ENCODE data around the gene DBNDD2.

The DBNDD2 gene

DNA sequence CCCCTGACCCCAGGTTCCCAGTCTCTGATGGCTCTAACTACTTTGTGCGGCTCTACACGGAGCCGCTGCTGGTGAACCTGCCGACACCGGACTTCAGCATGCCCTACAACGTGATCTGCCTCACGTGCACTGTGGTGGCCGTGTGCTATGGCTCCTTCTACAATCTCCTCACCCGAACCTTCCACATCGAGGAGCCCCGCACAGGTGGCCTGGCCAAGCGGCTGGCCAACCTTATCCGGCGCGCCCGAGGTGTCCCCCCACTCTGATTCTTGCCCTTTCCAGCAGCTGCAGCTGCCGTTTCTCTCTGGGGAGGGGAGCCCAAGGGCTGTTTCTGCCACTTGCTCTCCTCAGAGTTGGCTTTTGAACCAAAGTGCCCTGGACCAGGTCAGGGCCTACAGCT is 17.5 kb downstream of the DBNDD2 start:
- Histone ChIP-seq H4K20me1 (ENCODE audit: low read depth, low read length) (no peaks in the 10 kb centered on the region), H2AFZ (ENCODE audit: low read depth, low read length, severe bottlenecking) (no peak overlapping the region), H3F3A (ENCODE audit: insufficient read depth) (0 out of 2 replicates have a peak, but pooled peaks cover 3% of the 10 kb centered on the region), H3K27me3 (ENCODE audit: low read length) (no peaks in the 10 kb centered on the region), H3K79me2 (ENCODE audit: insufficient read depth, low read length) (no peaks in the 10 kb centered on the region), H3K36me3 (ENCODE audit: low read length) (no peaks in the 10 kb centered on the region; the same call in 1 of the 2 replicates), H3K27ac (ENCODE audit: low read depth, low read length) (no peak overlapping the region), H3K4me3 (ENCODE audit: insufficient read depth, low read length, poor library complexity, severe bottlenecking) (no peak overlapping the region), H3K9me3 (ENCODE audit: insufficient read depth, low read length) (no peaks in the 10 kb centered on the region), H3K9ac (ENCODE audit: low read length) (no peak overlapping the region), H3K9me2 (replicated peaks; ENCODE audit: insufficient read depth, low read length) (no peaks in the 10 kb centered on the region), H3K4me2 (ENCODE audit: low read depth, low read length, poor library complexity, severe bottlenecking) (no peak overlapping the region)
- no peak for TF ChIP-seq EZH2phosphoT487 (conservative IDR thresholded peaks at IDR 0.05; ENCODE audit: low read length)
- TF ChIP-seq, protein P1, sequence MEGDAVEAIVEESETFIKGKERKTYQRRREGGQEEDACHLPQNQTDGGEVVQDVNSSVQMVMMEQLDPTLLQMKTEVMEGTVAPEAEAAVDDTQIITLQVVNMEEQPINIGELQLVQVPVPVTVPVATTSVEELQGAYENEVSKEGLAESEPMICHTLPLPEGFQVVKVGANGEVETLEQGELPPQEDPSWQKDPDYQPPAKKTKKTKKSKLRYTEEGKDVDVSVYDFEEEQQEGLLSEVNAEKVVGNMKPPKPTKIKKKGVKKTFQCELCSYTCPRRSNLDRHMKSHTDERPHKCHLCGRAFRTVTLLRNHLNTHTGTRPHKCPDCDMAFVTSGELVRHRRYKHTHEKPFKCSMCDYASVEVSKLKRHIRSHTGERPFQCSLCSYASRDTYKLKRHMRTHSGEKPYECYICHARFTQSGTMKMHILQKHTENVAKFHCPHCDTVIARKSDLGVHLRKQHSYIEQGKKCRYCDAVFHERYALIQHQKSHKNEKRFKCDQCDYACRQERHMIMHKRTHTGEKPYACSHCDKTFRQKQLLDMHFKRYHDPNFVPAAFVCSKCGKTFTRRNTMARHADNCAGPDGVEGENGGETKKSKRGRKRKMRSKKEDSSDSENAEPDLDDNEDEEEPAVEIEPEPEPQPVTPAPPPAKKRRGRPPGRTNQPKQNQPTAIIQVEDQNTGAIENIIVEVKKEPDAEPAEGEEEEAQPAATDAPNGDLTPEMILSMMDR (IDR thresholded peaks at IDR 0.05; ENCODE audit: insufficient read depth, low read length, poor library complexity, severe bottlenecking) = no peak

DNA sequence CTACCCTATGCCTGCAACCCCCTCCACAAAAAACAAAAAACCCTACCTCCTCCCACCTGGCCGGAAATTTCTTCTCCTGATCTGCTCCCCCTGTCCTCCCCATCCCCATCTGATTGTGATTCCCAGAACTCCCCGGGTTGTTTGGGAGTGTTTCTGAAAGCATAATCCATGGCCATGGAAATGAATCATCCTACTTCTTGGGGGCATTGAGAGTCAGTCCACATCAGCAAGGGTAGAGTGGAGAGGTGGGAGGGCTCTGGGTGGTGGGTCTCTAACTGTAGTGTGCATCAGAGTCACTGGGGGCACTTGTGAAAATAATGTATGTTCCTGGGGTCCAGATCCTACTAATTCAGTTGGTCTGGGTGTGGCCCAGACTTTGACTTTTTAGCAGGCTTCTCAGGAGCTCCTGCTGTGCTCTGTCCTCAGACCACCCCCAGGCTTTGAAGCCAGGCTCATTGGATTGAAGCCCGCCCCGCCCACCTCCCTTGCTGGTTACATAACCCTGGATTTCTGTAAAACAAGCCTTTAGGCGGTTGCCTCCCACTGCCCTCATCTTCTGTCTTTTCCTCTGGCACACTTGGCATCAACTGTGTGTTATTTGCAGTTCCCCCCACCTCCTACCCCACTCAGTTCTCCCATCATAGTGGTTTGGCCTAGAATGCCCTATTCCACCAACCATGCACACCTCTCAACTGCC is 18.4 kb downstream of the DBNDD2 start:
- H3K9me2 ChIP-seq (replicated peaks; ENCODE audit: insufficient read depth, low read length) = no peaks in the 10 kb centered on the region
- no peak overlapping the region for H3K9ac ChIP-seq (ENCODE audit: low read length)
- no peaks in the 10 kb centered on the region for H3K27me3 ChIP-seq (ENCODE audit: low read length)
- peaks cover 7% of the 10 kb centered on the region; the same call in 1 of the 2 replicates for H3F3A ChIP-seq (ENCODE audit: insufficient read depth)
- TF ChIP-seq EZH2phosphoT487 (conservative IDR thresholded peaks at IDR 0.05; ENCODE audit: low read length) = no peak
- TF ChIP-seq, protein P1 (IDR thresholded peaks at IDR 0.05; ENCODE audit: insufficient read depth, low read length, poor library complexity, severe bottlenecking) = no peak
- H3K79me2 ChIP-seq (ENCODE audit: insufficient read depth, low read length) = no peaks in the 10 kb centered on the region
- H2AFZ ChIP-seq (ENCODE audit: low read depth, low read length, severe bottlenecking) = no peak overlapping the region
- no peaks in the 10 kb centered on the region; the same call in 1 of the 2 replicates for H3K36me3 ChIP-seq (ENCODE audit: low read length)
- H3K4me3 ChIP-seq (ENCODE audit: insufficient read depth, low read length, poor library complexity, severe bottlenecking) = no peak overlapping the region
- no peaks in the 10 kb centered on the region for H4K20me1 ChIP-seq (ENCODE audit: low read depth, low read length)
- H3K27ac ChIP-seq (ENCODE audit: low read depth, low read length) = no peak overlapping the region
- H3K9me3 ChIP-seq (ENCODE audit: insufficient read depth, low read length) = no peaks in the 10 kb centered on the region
- no peak overlapping the region for H3K4me2 ChIP-seq (ENCODE audit: low read depth, low read length, poor library complexity, severe bottlenecking)

DNA sequence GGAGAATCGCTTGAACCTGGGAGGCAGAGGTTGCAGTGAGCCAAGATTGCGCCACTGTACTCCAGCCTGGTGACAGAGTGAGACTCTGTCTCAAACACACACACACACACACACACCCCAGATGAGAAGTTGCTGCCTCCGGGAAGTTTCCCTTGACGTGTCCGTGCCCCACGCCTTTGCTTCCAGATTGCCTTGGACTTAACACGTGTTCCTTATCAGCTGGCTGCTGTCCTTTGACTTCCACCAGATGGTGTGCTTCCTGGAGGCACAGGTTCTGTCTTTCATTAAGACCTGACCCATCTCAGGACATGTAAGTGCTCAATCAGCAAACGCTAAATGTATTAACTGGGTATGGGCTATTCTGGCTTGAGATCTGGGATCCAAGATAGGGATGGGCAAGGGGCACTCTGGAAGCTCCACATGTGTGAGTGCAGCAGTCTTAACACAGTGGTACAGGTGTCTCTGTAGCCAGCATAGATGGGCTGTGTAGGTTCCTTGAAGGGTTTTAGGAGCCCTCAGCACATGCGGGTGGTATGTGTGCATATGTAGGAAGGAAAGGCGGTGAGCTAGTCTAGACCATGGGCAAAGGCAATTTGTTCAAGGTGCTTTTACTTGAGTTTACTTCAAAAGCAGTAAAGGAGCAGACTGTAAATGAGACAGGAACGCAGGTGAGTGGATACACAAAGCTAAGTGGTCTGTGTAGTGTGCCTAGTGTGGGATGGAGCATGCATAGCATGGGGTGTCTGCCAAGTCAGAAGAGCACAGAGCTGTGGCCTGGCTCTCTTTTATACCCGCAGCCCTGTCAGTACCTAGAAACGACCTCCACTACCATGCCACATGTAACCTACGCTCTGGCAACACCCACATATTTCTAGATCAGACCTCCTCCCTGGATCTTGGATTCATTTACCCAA is 19.4 kb downstream of the DBNDD2 start:
- Histone ChIP-seq H3K27ac (ENCODE audit: low read depth, low read length) (no peak overlapping the region), H3K36me3 (ENCODE audit: low read length) (no peaks in the 10 kb centered on the region; the same call in 1 of the 2 replicates), H4K20me1 (ENCODE audit: low read depth, low read length) (no peaks in the 10 kb centered on the region), H3K4me3 (ENCODE audit: insufficient read depth, low read length, poor library complexity, severe bottlenecking) (no peak overlapping the region), H3K9me2 (replicated peaks; ENCODE audit: insufficient read depth, low read length) (no peaks in the 10 kb centered on the region), H3K9me3 (ENCODE audit: insufficient read depth, low read length) (no peaks in the 10 kb centered on the region), H3K4me2 (ENCODE audit: low read depth, low read length, poor library complexity, severe bottlenecking) (no peak overlapping the region), H3K79me2 (ENCODE audit: insufficient read depth, low read length) (no peaks in the 10 kb centered on the region), H3K9ac (ENCODE audit: low read length) (no peak overlapping the region), H3K27me3 (ENCODE audit: low read length) (no peaks in the 10 kb centered on the region), H3F3A (ENCODE audit: insufficient read depth) (peaks cover 12% of the 10 kb centered on the region; the same call in 1 of the 2 replicates), H2AFZ (ENCODE audit: low read depth, low read length, severe bottlenecking) (no peak overlapping the region)
- TF ChIP-seq, protein P1 (IDR thresholded peaks at IDR 0.05; ENCODE audit: insufficient read depth, low read length, poor library complexity, severe bottlenecking) = no peak
- TF ChIP-seq EZH2phosphoT487 (conservative IDR thresholded peaks at IDR 0.05; ENCODE audit: low read length) = no peak

Data from SU-DHL-6 (cell line).